BE2C (cell line): Measurements from ENCODE around the gene PFDN4. TPM values are rescaled to one million over a fixed set of nuclear protein-coding genes. Genes with fewer than 3 reads are reported as not detected.

ENCODE experiments used
- DNase-seq: peaks from one replicate; pipeline ENCODE4 v3.0.0-alpha.2; 2020
- H3K27me3 ChIP-seq: fragments of 250-450 bp; sonication (Bioruptor Pico); 2 replicates; pipeline ENCODE4 v1.5.1; 2020; ENCODE audit warnings: mild to moderate bottlenecking
- H3K36me3 ChIP-seq: fragments of 250-450 bp; sonication (Bioruptor Pico); 2 replicates; pipeline ENCODE4 v1.5.1; 2020; ENCODE audit warnings: mild to moderate bottlenecking
- H3K4me1 ChIP-seq: fragments of 250-450 bp; sonication (Bioruptor Pico); 2 replicates; pipeline ENCODE4 v1.5.1; 2020
- H3K4me3 ChIP-seq: 2 replicates; pipeline ENCODE4 v1.5.1; 2011; ENCODE audit warnings: low read depth, low read length
- H3K9me3 ChIP-seq: fragments of 250-450 bp; sonication (Bioruptor Pico); 2 replicates; pipeline ENCODE4 v1.5.1; 2020
- CTCF ChIP-seq: IDR thresholded peaks from 2 replicates; pipeline ENCODE4 v1.5.1; 2012; ENCODE audit warnings: mild to moderate bottlenecking, low read depth, low read length
- polyA plus RNA-seq: library from polyadenylated mRNA; unstranded; fragments of >200 nt; gene quantifications from one replicate; pipeline ENCODE4 v1.2.1, GENCODE V29; 2012; ENCODE audit warnings: low read depth, missing spikeins; ENCODE audit not compliant: insufficient read length, insufficient read depth

PFDN4 gene
- polyA plus RNA-seq: 52.2 TPM

DNA sequence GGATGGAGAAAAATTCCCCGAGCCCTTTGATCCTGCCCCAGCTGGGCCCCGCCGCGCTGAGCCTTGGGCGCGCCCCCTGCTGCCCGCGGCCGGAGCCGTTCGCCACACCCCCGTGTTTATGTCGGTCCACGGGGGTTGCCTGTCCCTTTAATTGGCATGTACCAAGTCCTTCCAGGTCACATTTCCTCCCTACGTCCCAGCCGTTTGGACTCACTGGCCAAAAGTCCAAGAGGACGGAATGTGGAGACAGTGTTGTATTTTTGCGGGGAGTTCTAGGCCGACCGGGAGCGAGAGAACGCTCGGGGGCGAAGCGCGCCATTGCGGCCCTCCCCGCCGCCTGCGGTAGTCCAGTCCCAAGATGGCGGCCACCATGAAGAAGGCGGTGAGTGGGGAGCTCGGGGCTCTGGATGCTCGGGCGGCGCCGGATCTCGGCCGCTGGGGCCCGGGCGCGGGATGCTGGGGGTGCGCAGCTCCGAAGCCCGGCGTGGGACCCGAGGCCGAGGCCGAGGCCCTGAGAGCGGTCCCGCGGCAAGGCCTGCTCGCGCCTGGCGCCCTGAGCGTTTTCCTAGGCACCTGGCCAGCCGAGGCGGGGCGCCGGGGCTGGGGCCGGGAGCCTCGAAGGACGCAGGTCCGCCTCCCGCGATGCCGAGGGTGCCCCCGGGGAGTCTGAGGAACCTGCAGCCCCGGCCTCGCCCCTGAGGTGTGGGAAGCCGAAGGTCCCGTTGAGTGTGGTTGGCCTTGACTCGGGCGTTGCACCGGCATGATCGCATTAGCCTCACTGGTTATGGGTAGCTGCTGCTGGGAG, at the start of gene PFDN4:
Gene PFDN4 (plus strand): TSS at position 345 of the 805 bp plus-strand sequence. CDS start 14 bp downstream, at position 359.
- TF ChIP-seq CTCF: peak; percentile 74
- peak within 1 kb of the TSS; percentile 97 for H3K4me3 ChIP-seq
- peak; percentile 90 for DNase-seq
- no peaks in the 10 kb centered on the region for H3K9me3 ChIP-seq
- H3K36me3 ChIP-seq: peaks cover 8% of the 10 kb centered on the region; the same call in 1 of the 2 replicates
- H3K27me3 ChIP-seq: no peaks in the 10 kb centered on the region
- H3K4me1 ChIP-seq: no peaks in the 10 kb centered on the region

- H3K36me3 ChIP-seq: no peaks in the 10 kb centered on the region
Observed at GRCh38 chr20:54158226-54158625, 49.7 kb upstream of the PFDN4 start.

GRCh38 chr20:54158856-54159418, 49.0 kb upstream of the PFDN4 start:
- TF ChIP-seq CTCF: no peak
- Histone ChIP-seq H3K36me3 (no peaks in the 10 kb centered on the region), H3K4me3 (no peak overlapping the region), H3K4me1 (peaks cover 4% of the 10 kb centered on the region), H3K27me3 (peaks cover 58% of the 10 kb centered on the region), H3K9me3 (no peaks in the 10 kb centered on the region)
- DNase-seq: no peak

More at GRCh38 chr20:54158226-54158625, 49.7 kb upstream of the PFDN4 start:
- H3K4me1 ChIP-seq: peaks cover 4% of the 10 kb centered on the region
- H3K9me3 ChIP-seq: no peaks in the 10 kb centered on the region
- H3K27me3 ChIP-seq: peaks cover 51% of the 10 kb centered on the region
- TF ChIP-seq CTCF: no peak
- DNase-seq: no peak
- no peak overlapping the region for H3K4me3 ChIP-seq

GRCh38 chr20:54160065-54161007, 47.6 kb upstream of the PFDN4 start:
- H3K4me3 ChIP-seq: no peak overlapping the region
- TF ChIP-seq CTCF: no peak
- no peaks in the 10 kb centered on the region for H3K36me3 ChIP-seq
- H3K4me1 ChIP-seq: peaks cover 4% of the 10 kb centered on the region
- peaks cover 66% of the 10 kb centered on the region for H3K27me3 ChIP-seq
- H3K9me3 ChIP-seq: no peaks in the 10 kb centered on the region
- DNase-seq: no peak

DNA sequence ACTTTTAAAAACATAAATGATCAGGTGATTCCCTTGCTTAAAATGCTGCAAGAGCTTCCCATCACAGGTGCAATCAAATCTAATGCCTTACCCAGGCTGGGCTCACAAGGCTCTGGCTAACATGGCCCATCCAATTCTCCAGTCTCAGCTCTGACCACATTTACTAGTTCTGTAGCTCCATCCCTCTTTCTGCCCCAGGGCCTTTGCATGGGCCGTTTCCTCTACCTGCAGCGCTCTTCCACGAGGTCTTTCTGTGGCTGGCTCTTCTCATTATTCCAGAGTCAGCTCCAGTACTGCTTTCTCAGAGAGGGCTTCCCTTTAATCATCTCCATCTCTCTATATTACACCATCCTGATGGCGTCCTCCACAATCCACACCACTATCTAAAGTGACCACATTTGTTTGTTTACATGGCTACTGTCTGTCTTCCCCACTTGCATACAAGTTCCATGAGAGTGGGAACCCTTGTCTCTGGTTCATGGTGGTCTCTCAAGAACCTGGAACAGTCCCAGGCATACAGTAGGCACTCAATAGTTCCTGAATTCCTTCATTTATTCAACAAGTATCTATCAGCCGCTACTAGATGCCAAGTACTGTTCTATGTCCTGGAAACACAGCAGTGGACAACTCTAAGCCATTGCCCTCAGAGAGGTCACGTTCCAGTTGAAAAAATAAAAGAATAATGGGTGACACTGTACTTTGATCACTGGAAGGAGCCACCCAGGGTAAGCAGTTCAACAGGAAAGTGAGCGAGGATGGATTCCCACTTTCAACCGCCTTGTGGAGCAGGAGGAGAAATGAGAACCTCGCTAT, 46.7 kb upstream of the PFDN4 start:
- Histone ChIP-seq H3K4me3 (no peak overlapping the region), H3K4me1 (peaks cover 4% of the 10 kb centered on the region), H3K9me3 (no peaks in the 10 kb centered on the region), H3K27me3 (peaks cover 73% of the 10 kb centered on the region), H3K36me3 (no peaks in the 10 kb centered on the region)
- TF ChIP-seq CTCF: no peak
- DNase-seq: no peak
